IPS-18c (cell line): ENCODE data around the gene MRS2.

Experiments used
- H3K4me3 ChIP-seq: 2 replicates; pipeline ENCODE4 v1.7.0; 2013; ENCODE audit warnings: low read depth, mild to moderate bottlenecking, low read length, moderate library complexity; ENCODE audit not compliant: insufficient read depth
- H3K9me3 ChIP-seq: one replicate; pipeline ENCODE4 v1.6.1; 2013; ENCODE audit warnings: mild to moderate bottlenecking, low read length, moderate library complexity; ENCODE audit not compliant: control insufficient read depth, insufficient read depth

Gene MRS2

DNA sequence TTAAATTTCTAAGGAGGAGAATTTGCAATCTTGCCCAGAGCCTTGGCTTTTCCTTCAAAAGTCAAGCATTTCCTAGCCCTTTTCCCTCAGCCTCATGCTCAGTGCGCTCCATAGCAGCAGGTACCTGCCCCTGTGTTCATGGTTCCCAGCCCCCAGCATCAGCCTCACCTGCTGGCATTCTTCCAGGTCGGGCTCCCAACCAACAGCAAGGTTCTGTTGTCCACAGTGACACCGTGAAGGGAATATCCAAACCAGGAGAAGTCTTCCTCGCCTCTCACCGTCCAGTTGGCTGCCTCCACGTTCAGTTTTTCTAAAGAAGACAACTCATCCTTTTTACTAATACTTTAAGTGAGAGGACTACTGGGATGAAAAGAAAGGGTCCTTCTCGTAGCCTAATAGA lies 43.9 kb downstream of the MRS2 start:
- no peak overlapping the region for H3K4me3 ChIP-seq
- no peaks in the 10 kb centered on the region for H3K9me3 ChIP-seq

DNA sequence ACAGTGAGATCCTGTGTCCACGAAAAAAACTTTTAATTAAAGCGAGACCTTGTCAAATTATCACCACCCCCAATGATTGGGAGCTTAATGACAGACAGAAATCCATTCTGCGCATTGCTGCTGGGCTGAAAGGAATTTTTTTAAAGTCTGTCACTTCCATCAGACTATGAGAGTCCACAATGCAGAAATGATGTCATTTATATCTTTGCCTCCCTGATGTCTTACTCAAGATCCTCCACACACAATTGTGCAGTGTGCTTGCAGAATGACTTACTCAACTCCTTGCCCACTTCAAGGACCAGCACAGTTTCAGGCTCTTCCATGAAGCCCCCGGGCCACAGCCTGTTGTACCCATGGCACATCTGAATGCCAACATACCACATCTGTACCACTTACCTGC lies 45.7 kb downstream of the MRS2 start:
- Histone ChIP-seq H3K9me3 (no peaks in the 10 kb centered on the region), H3K4me3 (no peak overlapping the region)

DNA sequence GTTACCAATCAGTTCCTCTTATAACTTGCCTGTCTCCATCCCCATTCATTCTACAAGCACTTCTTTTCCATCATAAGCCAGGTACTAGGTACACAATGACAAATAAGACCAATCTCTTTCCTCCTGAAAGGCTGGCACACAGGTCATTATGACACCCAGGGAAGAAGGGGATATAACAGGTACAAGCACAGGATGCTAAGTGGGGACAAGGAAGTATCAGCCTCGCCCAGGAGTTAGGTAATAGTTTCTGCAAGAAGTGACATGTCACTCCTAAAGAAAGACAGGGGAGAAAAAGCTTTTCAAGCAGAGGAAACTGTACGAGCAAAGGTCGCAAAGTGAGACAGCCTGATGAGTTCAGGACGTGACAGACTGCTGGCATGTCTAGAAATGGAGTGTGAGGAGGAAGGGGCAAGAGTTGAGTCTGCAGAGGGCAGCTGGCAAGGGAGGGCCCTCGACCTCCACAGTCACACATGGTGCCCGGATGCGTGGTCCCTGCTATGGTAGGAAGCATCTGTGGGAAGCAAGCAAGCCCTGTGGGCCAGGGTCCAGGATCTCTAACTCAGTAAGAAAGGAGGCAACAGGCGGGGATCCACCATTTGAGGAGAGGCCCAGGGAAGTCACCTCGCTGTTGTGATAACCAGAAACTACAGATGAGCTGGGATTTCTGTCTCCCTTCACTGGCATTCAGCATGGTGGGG lies 46.2 kb downstream of the MRS2 start:
- no peaks in the 10 kb centered on the region for H3K9me3 ChIP-seq
- no peak overlapping the region for H3K4me3 ChIP-seq

DNA sequence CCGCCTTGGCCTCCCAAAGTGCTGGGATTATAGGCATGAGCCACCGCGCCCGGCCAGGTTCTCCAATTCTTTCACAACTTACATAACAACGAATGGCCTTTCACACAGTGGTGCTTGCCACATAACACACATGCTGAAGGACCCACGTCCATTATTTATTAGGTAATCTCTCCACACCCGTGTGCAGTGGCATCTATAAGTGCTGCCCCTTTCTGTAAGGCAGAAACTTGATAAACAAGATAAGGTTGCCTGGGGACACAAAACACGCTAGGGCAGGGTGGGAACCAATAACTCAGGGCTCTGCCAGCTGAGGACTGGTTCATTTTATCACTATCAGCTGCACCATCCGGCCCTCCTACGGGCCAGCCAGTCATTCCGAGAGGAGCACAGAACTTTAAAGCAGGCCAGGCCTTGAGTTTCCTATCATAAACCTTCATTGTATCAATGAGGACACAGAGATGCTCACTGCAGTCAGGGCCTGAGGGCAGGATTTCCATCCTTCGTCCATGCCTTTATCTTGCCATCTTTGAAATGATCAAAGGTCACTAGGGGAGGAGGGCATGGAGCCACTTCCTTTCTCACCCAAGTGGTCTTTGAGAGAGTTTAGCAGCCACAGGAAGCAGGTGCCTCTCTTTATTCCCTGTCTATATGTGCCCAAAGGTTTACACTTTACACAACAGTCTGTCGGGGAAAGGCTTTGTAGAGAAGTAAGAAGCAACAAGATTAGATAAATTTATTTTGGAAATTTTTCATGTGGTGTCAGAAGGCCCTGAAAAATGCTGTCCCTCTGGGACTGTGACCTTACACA lies 49.0 kb downstream of the MRS2 start:
- Histone ChIP-seq H3K9me3 (no peaks in the 10 kb centered on the region), H3K4me3 (no peak overlapping the region)

- Histone ChIP-seq H3K9me3 (no peaks in the 10 kb centered on the region), H3K4me3 (no peak overlapping the region)
These were observed 51.2 kb downstream of the MRS2 start for GRCh38 chr6:24453921-24454320.

- no peak overlapping the region for H3K4me3 ChIP-seq
- H3K9me3 ChIP-seq, result no peaks in the 10 kb centered on the region
These were observed 51.7 kb downstream of the MRS2 start for GRCh38 chr6:24454452-24454851.

DNA sequence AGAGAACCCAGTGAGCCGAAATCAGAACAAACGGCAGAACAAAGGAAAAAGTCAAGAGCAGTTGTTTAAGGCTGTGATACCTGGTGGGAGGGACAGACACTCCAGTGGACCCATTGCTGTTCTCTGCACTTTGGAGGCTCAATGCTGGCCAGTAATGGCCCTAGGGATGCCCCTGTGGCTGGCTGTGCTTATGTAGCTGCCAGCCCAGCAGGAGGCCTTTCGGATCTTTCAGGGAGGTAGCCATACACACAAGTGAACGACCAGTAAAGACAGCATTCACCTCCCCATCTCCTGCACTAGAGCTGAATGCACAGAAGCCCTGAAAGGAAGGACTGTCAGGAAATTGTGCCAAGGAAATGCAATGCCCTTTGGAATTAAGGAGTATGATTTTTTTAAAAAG lies 52.3 kb downstream of the MRS2 start:
- Histone ChIP-seq H3K9me3 (no peaks in the 10 kb centered on the region), H3K4me3 (no peak overlapping the region)

- no peaks in the 10 kb centered on the region for H3K9me3 ChIP-seq
- no peak overlapping the region for H3K4me3 ChIP-seq
These were observed 55.4 kb downstream of the MRS2 start for GRCh38 chr6:24458134-24458533.

DNA sequence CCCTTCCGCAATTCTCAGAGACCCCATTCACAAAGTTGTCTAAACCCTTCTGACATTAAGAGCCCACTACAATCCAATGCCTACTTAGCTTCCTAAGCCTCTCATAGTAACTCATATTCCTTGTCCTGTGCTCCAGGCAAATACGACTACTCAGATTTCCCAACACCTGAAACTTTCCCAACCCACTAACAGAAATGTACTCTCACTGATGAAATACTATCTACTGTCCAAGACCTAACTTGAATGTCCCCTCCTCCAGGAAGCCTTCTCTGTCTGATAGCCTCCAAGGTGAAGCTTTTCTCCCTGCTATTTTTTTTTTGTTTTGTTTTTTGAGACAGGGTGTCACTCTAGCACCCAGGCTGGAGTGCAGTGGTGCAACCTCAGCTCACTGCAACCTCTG lies 56.2 kb downstream of the MRS2 start:
- no peak overlapping the region for H3K4me3 ChIP-seq
- no peaks in the 10 kb centered on the region for H3K9me3 ChIP-seq

GRCh38 chr6:24460966-24461365 lies 58.2 kb downstream of the MRS2 start:
- H3K4me3 ChIP-seq, result no peak overlapping the region
- H3K9me3 ChIP-seq, result no peaks in the 10 kb centered on the region

- no peaks in the 10 kb centered on the region for H3K9me3 ChIP-seq
These were observed 61.7 kb downstream of the MRS2 start for GRCh38 chr6:24464253-24465038.

DNA sequence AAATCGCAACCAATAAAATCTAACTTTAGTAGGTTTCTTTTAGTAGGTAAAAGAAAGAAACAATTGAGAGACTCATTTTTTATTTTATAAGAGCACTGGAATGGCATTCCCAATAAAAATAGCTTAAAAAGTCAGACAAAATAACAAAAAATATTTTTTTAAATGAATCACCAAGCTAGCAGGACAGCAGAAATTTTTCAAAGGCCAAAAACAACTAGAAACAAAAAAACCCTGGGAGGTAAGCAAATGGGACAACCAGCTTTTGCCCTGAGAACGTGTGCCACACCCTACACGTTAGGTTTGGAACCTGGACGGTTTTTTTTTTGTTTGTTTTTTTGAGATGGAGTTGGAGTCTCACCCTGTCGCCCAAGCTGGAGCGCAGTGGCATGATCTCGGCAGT lies 67.1 kb downstream of the MRS2 start:
- H3K4me3 ChIP-seq, result no peak overlapping the region

More at GRCh38 chr6:24464253-24465038, 61.7 kb downstream of the MRS2 start:
- H3K4me3 ChIP-seq, result no peak overlapping the region

GRCh38 chr6:24472181-24472580 lies 69.4 kb downstream of the MRS2 start:
- no peaks in the 10 kb centered on the region for H3K9me3 ChIP-seq
- no peak overlapping the region for H3K4me3 ChIP-seq

More for the DNA sequence above, 67.1 kb downstream of the MRS2 start:
- H3K9me3 ChIP-seq, result no peaks in the 10 kb centered on the region
